Skeletal muscle tissue (tissue), 4 donors: Measurements from ENCODE around the gene CEP131. TPM values are rescaled to one million over a fixed set of nuclear protein-coding genes. Genes with fewer than 3 reads are reported as not detected.
"Not testable (repeated sequence)": the region's sequence is repeated elsewhere in the genome, so short reads cannot be mapped to it uniquely, and the experiment has no call there.

Experiments used
- H3K27ac ChIP-seq: one replicate; pipeline ENCODE4 v1.7.0; 2013; ENCODE audit warnings: mild to moderate bottlenecking, low read depth, low read length, inconsistent platforms
- H3K27me3 ChIP-seq, 3 donors: one replicate each; pipeline ENCODE4 v1.7.0; 2013; ENCODE audit warnings: low read length in 3 of 3; ENCODE audit not compliant: control insufficient read depth in 3 of 3, insufficient read depth in 3 of 3
- H3K36me3 ChIP-seq, 3 donors: one replicate each; pipeline ENCODE4 v1.7.0; 2013; ENCODE audit warnings: low read length in 3 of 3; ENCODE audit not compliant: control insufficient read depth in 3 of 3, insufficient read depth in 3 of 3
- H3K4me1 ChIP-seq, 3 donors: one replicate each; pipeline ENCODE4 v1.7.0; 2013; ENCODE audit warnings: low read length in 3 of 3, mild to moderate bottlenecking in 3 of 3; ENCODE audit not compliant: control insufficient read depth in 3 of 3, insufficient read depth in 3 of 3
- H3K4me3 ChIP-seq, 3 donors: one replicate each; pipeline ENCODE4 v1.7.0; 2013; ENCODE audit warnings: low read length in 3 of 3
- H3K9ac ChIP-seq, 3 donors: one replicate each; pipeline ENCODE4 v1.7.0; 2013; ENCODE audit warnings: low read length in 3 of 3, mild to moderate bottlenecking in 3 of 3, moderate library complexity in 2 of 3, low read depth in 1 of 3
- H3K9me3 ChIP-seq, 3 donors: one replicate each; pipeline ENCODE4 v1.7.0; 2013; ENCODE audit warnings: low read length in 3 of 3; ENCODE audit not compliant: control insufficient read depth in 3 of 3
- total RNA-seq: library from RNA; depleted of rRNA; stranded (reverse); fragments of >200 nt; gene quantifications from one replicate; pipeline ENCODE4 v1.2.3, GENCODE V29; 2014
- donor health status: Osteomylitis.

The CEP131 gene
- total RNA-seq, 1 donor from 2014 or later, result 10.4 TPM

GRCh38 chr17:81227630-81228029 lies 4.9 kb upstream of the CEP131 start:
- not testable (repeated sequence) for H3K4me1 ChIP-seq, H3K4me3 ChIP-seq, H3K27ac ChIP-seq, H3K27me3 ChIP-seq, H3K9ac ChIP-seq, H3K9me3 ChIP-seq
- peaks cover 23 to 28% (median 26%) of the 10 kb centered on the region in 3 donors for H3K36me3 ChIP-seq

GRCh38 chr17:81223762-81224130 lies 981 bp upstream of the CEP131 start:
- H3K9me3 ChIP-seq, result no peaks in the 10 kb centered on the region
- H3K27me3 ChIP-seq, result no peaks in the 10 kb centered on the region
- H3K27ac ChIP-seq, result peak overlapping the region; percentile 3
- H3K4me1 ChIP-seq, result peaks cover 13 to 19% (median 15%) of the 10 kb centered on the region in 3 donors
- H3K4me3 ChIP-seq, result peak overlapping the region in 1 of 3 donors; percentile 24
- peaks cover 3 to 4% (median 4%) of the 10 kb centered on the region in 3 donors for H3K36me3 ChIP-seq
- H3K9ac ChIP-seq, result peak overlapping the region in 1 of 3 donors; percentile 57

GRCh38 chr17:81222620-81222905 lies 202 bp downstream of the CEP131 start:
- peak overlapping the region in 2 of 3 donors; percentile 62 to 79 for H3K9ac ChIP-seq
- peaks cover 0 to 2% (median 0%) of the 10 kb centered on the region in 3 donors for H3K36me3 ChIP-seq
- no peaks in the 10 kb centered on the region for H3K27me3 ChIP-seq
- peak overlapping the region; percentile 73 to 78 (median 77) for H3K4me3 ChIP-seq
- H3K4me1 ChIP-seq, result peaks cover 13 to 19% (median 15%) of the 10 kb centered on the region in 3 donors
- no peaks in the 10 kb centered on the region for H3K9me3 ChIP-seq
- H3K27ac ChIP-seq, result no peak overlapping the region

GRCh38 chr17:81221842-81222619 lies 734 bp downstream of the CEP131 start:
- Histone ChIP-seq H3K27ac (no peak overlapping the region), H3K9ac (peak overlapping the region; percentile 43 to 79 (median 62)), H3K36me3 (peaks cover 0 to 2% (median 0%) of the 10 kb centered on the region in 3 donors), H3K4me1 (peaks cover 13 to 19% (median 15%) of the 10 kb centered on the region in 3 donors), H3K27me3 (no peaks in the 10 kb centered on the region), H3K4me3 (peak overlapping the region; percentile 73 to 78 (median 77)), H3K9me3 (no peaks in the 10 kb centered on the region)

GRCh38 chr17:81221371-81221841 lies 1.4 kb downstream of the CEP131 start:
- Histone ChIP-seq H3K27me3 (no peaks in the 10 kb centered on the region), H3K9me3 (no peaks in the 10 kb centered on the region), H3K4me3 (peak overlapping the region in 2 of 3 donors; percentile 77 to 78), H3K27ac (no peak overlapping the region), H3K4me1 (peaks cover 13 to 19% (median 15%) of the 10 kb centered on the region in 3 donors), H3K9ac (peak overlapping the region in 2 of 3 donors; percentile 43 to 79), H3K36me3 (peaks cover 0 to 2% (median 0%) of the 10 kb centered on the region in 3 donors)

GRCh38 chr17:81219476-81220180 lies 3.1 kb downstream of the CEP131 start:
- H3K27me3 ChIP-seq, result no peaks in the 10 kb centered on the region
- no peaks in the 10 kb centered on the region for H3K9me3 ChIP-seq
- peaks cover 13 to 19% (median 15%) of the 10 kb centered on the region in 3 donors for H3K4me1 ChIP-seq
- H3K36me3 ChIP-seq, result peaks cover 0 to 2% (median 0%) of the 10 kb centered on the region in 3 donors
- H3K4me3 ChIP-seq, result no peak overlapping the region
- H3K27ac ChIP-seq, result no peak overlapping the region
- no peak overlapping the region for H3K9ac ChIP-seq

GRCh38 chr17:81218991-81219390 lies 3.8 kb downstream of the CEP131 start:
- Histone ChIP-seq H3K9me3 (no peaks in the 10 kb centered on the region), H3K4me3 (no peak overlapping the region), H3K9ac (no peak overlapping the region), H3K36me3 (peaks cover 0 to 2% (median 0%) of the 10 kb centered on the region in 3 donors), H3K27me3 (no peaks in the 10 kb centered on the region), H3K4me1 (peaks cover 13 to 19% (median 15%) of the 10 kb centered on the region in 3 donors), H3K27ac (no peak overlapping the region)

- H3K36me3 ChIP-seq, result peaks cover 0 to 2% (median 0%) of the 10 kb centered on the region in 3 donors
These were observed 4.3 kb downstream of the CEP131 start for GRCh38 chr17:81218459-81218858.

GRCh38 chr17:81217491-81217890 lies 5.3 kb downstream of the CEP131 start:
- Histone ChIP-seq H3K36me3 (peaks cover 0 to 2% (median 0%) of the 10 kb centered on the region in 3 donors), H3K27me3 (no peaks in the 10 kb centered on the region), H3K9ac (no peak overlapping the region), H3K9me3 (no peaks in the 10 kb centered on the region), H3K27ac (no peak overlapping the region), H3K4me3 (no peak overlapping the region), H3K4me1 (peaks cover 12 to 14% (median 13%) of the 10 kb centered on the region in 3 donors)

More at GRCh38 chr17:81218459-81218858, 4.3 kb downstream of the CEP131 start:
- no peak overlapping the region for H3K9ac ChIP-seq
- H3K4me3 ChIP-seq, result no peak overlapping the region
- no peaks in the 10 kb centered on the region for H3K27me3 ChIP-seq
- H3K4me1 ChIP-seq, result peaks cover 13 to 17% (median 15%) of the 10 kb centered on the region in 3 donors
- no peaks in the 10 kb centered on the region for H3K9me3 ChIP-seq
- H3K27ac ChIP-seq, result no peak overlapping the region

GRCh38 chr17:81213978-81214377 lies 8.8 kb downstream of the CEP131 start:
- no peaks in the 10 kb centered on the region for H3K27me3 ChIP-seq
- no peak overlapping the region for H3K27ac ChIP-seq
- H3K4me1 ChIP-seq, result no peaks in the 10 kb centered on the region
- peaks cover 0 to 2% (median 0%) of the 10 kb centered on the region in 3 donors for H3K36me3 ChIP-seq
- no peaks in the 10 kb centered on the region for H3K9me3 ChIP-seq
- no peak overlapping the region for H3K9ac ChIP-seq
- H3K4me3 ChIP-seq, result no peak overlapping the region
